SK-N-SH (cell line): ENCODE data around the gene PARP16. TPM values are rescaled to one million over a fixed set of nuclear protein-coding genes. Genes with fewer than 3 reads are reported as not detected.

Source experiments
- CTCF ChIA-PET: fragments of 300-600, 350-600 bp; formaldehyde crosslinking; extraction: SDS; loops from one replicate; lab custom pipeline; 2021; lab: Yijun Ruan, JAX
- POLR2A ChIA-PET: fragments of 350-600 bp; sonication (Branson Sonifier 250); formaldehyde crosslinking; extraction: SDS; loops from one replicate; lab custom pipeline; 2020; ENCODE audit warnings: antibody characterized with exemption, inconsistent platforms; lab: Yijun Ruan, JAX
- DNase-seq: peaks from one replicate; pipeline ENCODE4 v3.0.0; 2012
- H2AFZ ChIP-seq: fragments of 200-600 bp; sonication (generic); 2 replicates; pipeline ENCODE4 v1.8.1; 2016; ENCODE audit warnings: antibody characterized with exemption, mild to moderate bottlenecking, low read depth
- H3F3A ChIP-seq: fragments of 200-600 bp; sonication (generic); replicated peaks from 2 replicates; pipeline ENCODE3; 2016; ENCODE audit warnings: antibody characterized with exemption, mild to moderate bottlenecking; ENCODE audit not compliant: insufficient read depth
- H3K27ac ChIP-seq, 2 experiments: fragments of 200-500 bp in 1 of 2; fragments of 200-600 bp in 1 of 2; sonication (Bioruptor generic) in 1 of 2; sonication (generic), shearing (Covaris generic) in 1 of 2; 2 replicates each; pipeline versions ENCODE4 v1.5.1 to v1.6.1; 2014 to 2016; ENCODE audit warnings: low read depth in 2 of 2, inconsistent platforms in 1 of 2, low read length in 1 of 2, mild to moderate bottlenecking in 1 of 2, mixed read lengths in 1 of 2
- H3K27me3 ChIP-seq: fragments of 200-600 bp; sonication (generic), shearing (Covaris generic); 2 replicates; pipeline ENCODE4 v1.6.1; 2016; ENCODE audit warnings: mixed run types; ENCODE audit not compliant: insufficient read depth
- H3K36me3 ChIP-seq, 2 experiments: fragments of 200-500 bp in 1 of 2; fragments of 200-600 bp in 1 of 2; sonication (Bioruptor generic) in 1 of 2; sonication (generic) in 1 of 2; replicated peaks in 1 of 2; 2 replicates each; pipeline versions ENCODE3 to v1.5.1; 2014 to 2016; ENCODE audit warnings: low read length in 1 of 2, mild to moderate bottlenecking in 1 of 2; ENCODE audit not compliant: insufficient read depth in 2 of 2, control insufficient read depth in 1 of 2
- H3K4me1 ChIP-seq, 2 experiments: fragments of 200-500 bp in 1 of 2; fragments of 200-600 bp in 1 of 2; sonication (Bioruptor generic) in 1 of 2; sonication (generic), shearing (Covaris generic) in 1 of 2; 2 replicates each; pipeline versions ENCODE4 v1.5.1 to v1.6.1; 2014 to 2016; ENCODE audit warnings: low read depth in 1 of 2, low read length in 1 of 2, mixed run types in 1 of 2; ENCODE audit not compliant: insufficient read depth in 2 of 2, control insufficient read depth in 1 of 2
- H3K4me2 ChIP-seq: fragments of 200-600 bp; sonication (generic), shearing (Covaris generic); 2 replicates; pipeline ENCODE4 v1.6.1; 2017; ENCODE audit warnings: mixed run types
- H3K4me3 ChIP-seq, 2 experiments: fragments of 200-500 bp in 1 of 2; fragments of 200-600 bp in 1 of 2; sonication (Bioruptor generic) in 1 of 2; sonication (generic), shearing (Covaris generic) in 1 of 2; 2 replicates each; pipeline versions ENCODE4 v1.5.1 to v1.8.1; 2014 to 2016; ENCODE audit warnings: low read depth in 2 of 2, inconsistent platforms in 1 of 2, low read length in 1 of 2, mild to moderate bottlenecking in 1 of 2, mixed read lengths in 1 of 2, moderate library complexity in 1 of 2
- H3K79me2 ChIP-seq: fragments of 200-600 bp; sonication (generic); 2 replicates; pipeline ENCODE4 v1.8.1; 2017; ENCODE audit warnings: mild to moderate bottlenecking; ENCODE audit not compliant: insufficient read depth
- H3K9ac ChIP-seq: fragments of 200-600 bp; sonication (generic); 2 replicates; pipeline ENCODE4 v1.6.1; 2017; ENCODE audit warnings: mixed run types
- H3K9me2 ChIP-seq: fragments of 200-600 bp; sonication (generic); 2 replicates; pipeline ENCODE4 v1.6.1; 2017; ENCODE audit warnings: mixed run types
- H3K9me3 ChIP-seq: fragments of 200-600 bp; sonication (generic); 2 replicates; pipeline ENCODE4 v1.6.1; 2017; ENCODE audit warnings: mixed run types, mild to moderate bottlenecking, moderate library complexity
- H4K20me1 ChIP-seq: fragments of 200-600 bp; sonication (generic); 2 replicates; pipeline ENCODE4 v1.6.1; 2017; ENCODE audit warnings: mild to moderate bottlenecking, mixed run types; ENCODE audit not compliant: insufficient read depth
- CTCF ChIP-seq: fragments of 200-600 bp; sonication (generic); IDR thresholded peaks from 2 replicates; pipeline ENCODE4 v1.6.1; 2017; ENCODE audit warnings: antibody characterized with exemption, mild to moderate bottlenecking, moderate library complexity
- ELF1 ChIP-seq: IDR thresholded peaks from 2 replicates; pipeline ENCODE4 v1.4.0; 2012
- EZH2phosphoT487 ChIP-seq: fragments of 200-600 bp; sonication (generic); IDR thresholded peaks from 2 replicates; pipeline ENCODE4 v1.6.1; 2017; ENCODE audit warnings: low read depth, mixed run types, mild to moderate bottlenecking, antibody characterized with exemption, moderate library complexity, borderline replicate concordance
- FOSL2 ChIP-seq: IDR thresholded peaks from 2 replicates; pipeline ENCODE4 v1.4.0; 2012; ENCODE audit warnings: low read depth, mild to moderate bottlenecking, moderate library complexity, borderline replicate concordance
- FOXJ3 ChIP-seq: sonication (generic); formaldehyde crosslinking; IDR thresholded peaks from 2 replicates; pipeline ENCODE4 v1.5.1; 2020; ENCODE audit warnings: mild to moderate bottlenecking, missing genetic modification reagents
- FOXM1 ChIP-seq: IDR thresholded peaks from 2 replicates; pipeline ENCODE4 v1.4.0; 2012; ENCODE audit warnings: low read depth, mild to moderate bottlenecking
- GABPA ChIP-seq: IDR thresholded peaks from 2 replicates; pipeline ENCODE4 v1.4.0; 2012; ENCODE audit warnings: low read depth, mild to moderate bottlenecking
- GATA2 ChIP-seq: sonication (generic); formaldehyde crosslinking; IDR thresholded peaks from 2 replicates; pipeline ENCODE4 v1.5.0; 2020; ENCODE audit warnings: mild to moderate bottlenecking, missing genetic modification reagents
- JUND ChIP-seq: IDR thresholded peaks from 2 replicates; pipeline ENCODE4 v1.4.0; 2012
- MAX ChIP-seq: IDR thresholded peaks from 2 replicates; pipeline ENCODE4 v1.4.0; 2012; ENCODE audit warnings: low read depth
- NFIC ChIP-seq: IDR thresholded peaks from 2 replicates; pipeline ENCODE4 v1.4.0; 2012; ENCODE audit warnings: borderline replicate concordance
- PBX3 ChIP-seq: IDR thresholded peaks from 2 replicates; pipeline ENCODE4; 2012
- POLR2AphosphoS5 ChIP-seq: IDR thresholded peaks from 2 replicates; pipeline ENCODE4 v1.6.1; 2012; ENCODE audit warnings: low read depth, low read length
- RAD21 ChIP-seq: IDR thresholded peaks from 2 replicates; pipeline ENCODE4 v1.6.1; 2012; ENCODE audit warnings: mild to moderate bottlenecking, low read length
- RCOR1 ChIP-seq: fragments of 150-350 bp; IDR thresholded peaks from 2 replicates; pipeline ENCODE4 v1.6.1; 2017; ENCODE audit warnings: antibody characterized with exemption, low read length
- RXRA ChIP-seq: IDR thresholded peaks from 2 replicates; pipeline ENCODE4 v1.4.0; 2012; ENCODE audit warnings: low read depth, mild to moderate bottlenecking, borderline replicate concordance
- SIN3A ChIP-seq: IDR thresholded peaks from 2 replicates; pipeline ENCODE4 v1.6.1; 2012; ENCODE audit warnings: low read depth, mild to moderate bottlenecking, low read length, moderate library complexity, borderline replicate concordance
- SMC3 ChIP-seq: IDR thresholded peaks from 2 replicates; pipeline ENCODE4 v1.6.1; 2012; ENCODE audit warnings: low read depth, low read length, improper control_type of control experiment
- WGBS: methylation state at CpG from one replicate; pipeline ENCODE4 v1.1.6; 2017; ENCODE audit warnings: low lambda C conversion rate; 5-methylcytosine and 5-hydroxymethylcytosine counted together
- polyA plus RNA-seq, 3 experiments: library from polyadenylated mRNA; depleted of rRNA; stranded (reverse); fragments of >200 nt; gene quantifications; 2 replicates each; pipeline ENCODE4 v1.2.3, GENCODE V29; 2012

The PARP16 gene
- polyA plus RNA-seq, 1 of the 3 experiments (the other 2 are of a cell fraction): 6.3 TPM

GRCh38 chr15:65260968-65261367 is 25.7 kb downstream of the PARP16 start:
- DNase-seq: no peak
- CTCF ChIA-PET: interaction anchor here (2.5 kb wide), 1 partner anchor 10 kb away, joined by 13 read pairs; no protein-coding TSS in a partner anchor
- 90% methylated on average over 6 of the region's 6 CpGs for WGBS

DNA sequence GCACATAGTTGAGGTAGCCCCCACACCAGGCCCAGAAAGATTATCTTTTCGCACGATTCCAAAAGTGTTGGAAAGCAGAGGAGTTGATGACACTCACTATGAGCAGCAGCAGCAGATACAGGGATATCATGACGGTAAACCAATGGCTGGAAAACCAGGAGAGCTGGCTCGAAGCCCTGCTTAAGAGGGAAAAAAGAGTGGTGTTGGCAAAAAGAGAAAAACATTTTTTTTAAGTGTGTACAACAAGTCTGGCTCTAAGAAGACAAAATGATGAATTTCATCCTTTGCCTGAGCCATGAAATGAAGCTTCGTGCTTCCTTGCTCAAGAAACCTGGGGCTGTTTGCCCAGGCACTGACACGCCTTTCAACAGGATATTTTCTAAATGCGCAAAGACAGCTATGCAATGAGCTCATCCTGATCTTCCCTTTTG is 27.3 kb downstream of the PARP16 start:
- H3K4me3 ChIP-seq: no peak overlapping the region
- no peak overlapping the region for H2AFZ ChIP-seq
- H3K9ac ChIP-seq: no peak overlapping the region
- no peaks in the 10 kb centered on the region for H3K9me3 ChIP-seq
- peaks cover 0 to 2% of the 10 kb centered on the region in 2 experiments; a peak in 1 of 4 replicates for H3K4me1 ChIP-seq
- TF ChIP-seq GATA2: no peak
- no peak for TF ChIP-seq POLR2AphosphoS5
- TF ChIP-seq SMC3: no peak
- TF ChIP-seq ELF1: no peak
- no peak for TF ChIP-seq FOXM1
- TF ChIP-seq SIN3A: no peak
- no peak for TF ChIP-seq RCOR1
- TF ChIP-seq RAD21: no peak
- TF ChIP-seq GABPA: no peak
- no peak for TF ChIP-seq CTCF
- no peak for TF ChIP-seq FOSL2
- no peak for TF ChIP-seq MAX
- no peak for TF ChIP-seq FOXJ3
- no peak for TF ChIP-seq JUND
- TF ChIP-seq NFIC: no peak
- TF ChIP-seq PBX3: no peak
- TF ChIP-seq RXRA: no peak
- no peaks in the 10 kb centered on the region for H4K20me1 ChIP-seq
- no peaks in the 10 kb centered on the region for H3K27me3 ChIP-seq
- no peak overlapping the region for H3K4me2 ChIP-seq
- no peak overlapping the region for H3K27ac ChIP-seq
- H3K79me2 ChIP-seq: no peaks in the 10 kb centered on the region
- no peaks in the 10 kb centered on the region for H3K9me2 ChIP-seq
- CTCF ChIA-PET: interaction anchor here (0.7 to 1.4 kb wide), 2 partner anchors 11 to 70 kb away, joined by 3 to 4 read pairs; no protein-coding TSS in a partner anchor
- DNase-seq: no peak
- POLR2A ChIA-PET: no interaction called here
- H3K36me3 ChIP-seq: peaks cover 0 to 33% of the 10 kb centered on the region in 2 experiments
- 95% methylated on average over 7 of the region's 7 CpGs for WGBS
- H3F3A ChIP-seq: no peaks in the 10 kb centered on the region

More at GRCh38 chr15:65260968-65261367, 25.7 kb downstream of the PARP16 start:
- Histone ChIP-seq H3K4me1 (no peaks in the 10 kb centered on the region; a peak in 1 of 4 replicates), H3K4me2 (no peak overlapping the region), H3K9me2 (no peaks in the 10 kb centered on the region), H3K27ac (no peak overlapping the region), H3K4me3 (no peak overlapping the region), H3K36me3 (peaks cover 0 to 33% of the 10 kb centered on the region in 2 experiments), H3F3A (no peaks in the 10 kb centered on the region), H3K79me2 (no peaks in the 10 kb centered on the region), H3K9me3 (no peaks in the 10 kb centered on the region), H2AFZ (no peak overlapping the region), H3K27me3 (no peaks in the 10 kb centered on the region), H4K20me1 (no peaks in the 10 kb centered on the region), H3K9ac (no peak overlapping the region)
- POLR2A ChIA-PET: no interaction called here
- TF ChIP-seq EZH2phosphoT487 (no peak), RXRA (no peak), FOXJ3 (no peak), NFIC (no peak)
